Spleen (tissue), 11 donors: ENCODE measurements around the gene LY86. TPM values are rescaled to one million over a fixed set of nuclear protein-coding genes. Genes with fewer than 3 reads are reported as not detected.
A peak's percentile ranks its signal among the peaks of the same experiment; 100 is the strongest.

ENCODE experiments used
- DNase-seq: peaks from one replicate; pipeline ENCODE4 v3.0.0-alpha.2; 2020
- H3K27ac ChIP-seq, 8 donors: fragments of 200-600 bp; sonication (generic) in 7 of 8; 1 replicate in 4 of 8; 2 replicates in 4 of 8; pipeline versions ENCODE4 v1.5.0 to v1.8.0; 2016 to 2021; ENCODE audit warnings: inconsistent platforms in 4 of 8, mild to moderate bottlenecking in 4 of 8, moderate library complexity in 1 of 8
- H3K27me3 ChIP-seq, 7 donors: fragments of 200-600 bp; sonication (generic) in 6 of 7; replicated peaks in 1 of 7; 1 replicate in 4 of 7; 2 replicates in 3 of 7; pipeline versions ENCODE4 v1.5.0 to v1.8.0; 2016 to 2021; ENCODE audit warnings: inconsistent platforms in 3 of 7, mild to moderate bottlenecking in 1 of 7
- H3K36me3 ChIP-seq, 6 donors: fragments of 200-600 bp; sonication (generic) in 5 of 6; 1 replicate in 4 of 6; 2 replicates in 2 of 6; pipeline versions ENCODE4 v1.5.0 to v1.8.0; 2016 to 2021; ENCODE audit warnings: inconsistent platforms in 2 of 6
- H3K4me1 ChIP-seq, 6 donors: fragments of 200-600 bp; sonication (generic) in 5 of 6; 1 replicate in 3 of 6; 2 replicates in 3 of 6; pipeline versions ENCODE4 v1.5.0 to v1.8.0; 2016 to 2021; ENCODE audit warnings: inconsistent platforms in 3 of 6
- H3K4me3 ChIP-seq, 8 donors: fragments of 200-600 bp; sonication (generic) in 7 of 8; 1 replicate in 4 of 8; 2 replicates in 4 of 8; pipeline versions ENCODE4 v1.5.0 to v1.8.0; 2016 to 2021; ENCODE audit warnings: inconsistent platforms in 4 of 8, mild to moderate bottlenecking in 4 of 8, moderate library complexity in 2 of 8
- H3K9me3 ChIP-seq, 8 donors: fragments of 200-600 bp; sonication (generic) in 7 of 8; 1 replicate in 4 of 8; 2 replicates in 4 of 8; pipeline versions ENCODE4 v1.5.0 to v1.8.0; 2016 to 2021; ENCODE audit warnings: inconsistent platforms in 4 of 8
- CTCF ChIP-seq, 11 experiments: fragments of 200-600 bp in 7 of 11; fragments of 450-650 bp in 4 of 11; sonication (generic) in 4 of 11; IDR thresholded peaks in 8 of 11; conservative IDR thresholded peaks in 3 of 11; 1 replicate in 7 of 11; 2 replicates in 4 of 11; pipeline versions ENCODE4 v1.4.0 to v1.8.0; 2016 to 2021; ENCODE audit warnings: antibody characterized with exemption in 11 of 11, inconsistent platforms in 4 of 11, mild to moderate bottlenecking in 1 of 11
- POLR2A ChIP-seq, 3 donors: fragments of 450-650 bp; IDR thresholded peaks; one replicate each; pipeline ENCODE4 v1.5.1; 2017; ENCODE audit warnings: antibody characterized with exemption in 3 of 3, mild to moderate bottlenecking in 1 of 3
- POLR2AphosphoS5 ChIP-seq, 3 donors: sonication (generic); formaldehyde crosslinking; IDR thresholded peaks; one replicate each; pipeline ENCODE4 v1.5.1; 2017; ENCODE audit warnings: antibody characterized with exemption in 3 of 3
- WGBS, 5 donors: extraction: QIAGEN DNeasy Blood & Tissue Kit in 3 of 5; methylation state at CpG; one replicate each; pipeline versions ENCODE4 v1.1.5 to v1.1.7; 2013 to 2018; 5-methylcytosine and 5-hydroxymethylcytosine counted together
- intact Hi-C: fragments of 100-400 bp; cut with DNase I; formaldehyde crosslinking; loops from one replicate; pipeline ENCODE4 v1.15.0; 2023; ENCODE audit warnings: low total_unique reads
- polyA plus RNA-seq, 3 donors: library from polyadenylated mRNA; stranded (reverse); fragments of 200-250 nt; gene quantifications; one replicate each; pipeline ENCODE4 v1.2.1, GENCODE V29; 2013
- total RNA-seq, 7 donors: library from RNA; depleted of rRNA in 3 of 7; stranded (reverse); fragments of >200 nt in 3 of 7; fragmentation: NEBNext Ultra II Directional in 4 of 7; extraction: Animal tissue kit (Norgen Biotek cat#: 25700) in 4 of 7; gene quantifications; one replicate each; pipeline versions ENCODE4 v1.1.0 to v1.2.1, GENCODE V29; 2016 to 2021
- donor health status: healthy with polysubstance abuse.
- donor health status: DM: no; HTN: no; CAD: no; lungs with moderate emphysema.
- donor health status: DM: no; HTN: no; CAD: no.
- donor health status: Bipolar disorder and iron deficiency.
- donor health status: healthy.
- donor health status: DM: no; HTN: no; CAD: no.
- donor health status: DM: yes; HTN: yes; CAD: no.

LY86 gene
- total and polyA plus RNA-seq, 10 donors, result 31.7 to 145 (median 70.2) TPM

GRCh38 chr6:6616656-6617055 is 28.1 kb downstream of the LY86 start:
- no peak for DNase-seq
- peaks cover 0 to 76% (median 28%) of the 10 kb centered on the region in 6 donors for H3K4me1 ChIP-seq
- intact Hi-C loops, result no loop called here
- H3K9me3 ChIP-seq, result no peaks in the 10 kb centered on the region
- no peaks in the 10 kb centered on the region for H3K36me3 ChIP-seq
- TF ChIP-seq CTCF (IDR thresholded peaks at IDR 0.05 in 8 of 11, conservative IDR thresholded peaks at IDR 0.05 in 3 of 11) (no peak), POLR2A (IDR thresholded peaks at IDR 0.05) (no peak), POLR2AphosphoS5 (IDR thresholded peaks at IDR 0.05) (no peak)
- H3K4me3 ChIP-seq, result no peak overlapping the region
- peak overlapping the region in 1 of 8 donors; percentile 16 for H3K27ac ChIP-seq
- 63 to 89% (median 81%) methylated on average over 7 of the region's 7 CpGs for WGBS, 5 donors
- no peaks in the 10 kb centered on the region for H3K27me3 ChIP-seq

GRCh38 chr6:6619021-6619794 is 30.7 kb downstream of the LY86 start:
- no peak overlapping the region for H3K4me3 ChIP-seq
- no peaks in the 10 kb centered on the region for H3K9me3 ChIP-seq
- TF ChIP-seq POLR2AphosphoS5 (IDR thresholded peaks at IDR 0.05) (no peak), CTCF (IDR thresholded peaks at IDR 0.05 in 8 of 11, conservative IDR thresholded peaks at IDR 0.05 in 3 of 11) (no peak), POLR2A (IDR thresholded peaks at IDR 0.05) (no peak)
- DNase-seq, result no peak
- no peak overlapping the region for H3K27ac ChIP-seq
- no peaks in the 10 kb centered on the region for H3K36me3 ChIP-seq
- no peaks in the 10 kb centered on the region for H3K27me3 ChIP-seq
- intact Hi-C loops, result no loop called here
- 75 to 84% (median 80%) methylated on average over 8 of the region's 8 CpGs for WGBS, 5 donors
- H3K4me1 ChIP-seq, result peaks cover 0 to 57% (median 23%) of the 10 kb centered on the region in 6 donors

- H3K4me1 ChIP-seq, result peaks cover 0 to 41% (median 22%) of the 10 kb centered on the region in 6 donors
- 64 to 80% (median 72%) methylated on average over 9 of the region's 9 CpGs for WGBS, 5 donors
- peaks cover 0 to 12% (median 0%) of the 10 kb centered on the region in 6 donors for H3K36me3 ChIP-seq
- DNase-seq, result no peak
- intact Hi-C loops, result no loop called here
- peak overlapping the region in 4 of 8 donors; percentile 2 to 56 (median 30) for H3K27ac ChIP-seq
- H3K4me3 ChIP-seq, result no peak overlapping the region
- TF ChIP-seq POLR2A (IDR thresholded peaks at IDR 0.05) (no peak), POLR2AphosphoS5 (IDR thresholded peaks at IDR 0.05) (no peak), CTCF (IDR thresholded peaks at IDR 0.05 in 8 of 11, conservative IDR thresholded peaks at IDR 0.05 in 3 of 11) (no peak)
- no peaks in the 10 kb centered on the region for H3K9me3 ChIP-seq
- H3K27me3 ChIP-seq, result no peaks in the 10 kb centered on the region
These were observed 32.4 kb downstream of the LY86 start for GRCh38 chr6:6620766-6621425.

GRCh38 chr6:6622501-6622900 is 34.0 kb downstream of the LY86 start:
- no peaks in the 10 kb centered on the region for H3K9me3 ChIP-seq
- no peak overlapping the region for H3K4me3 ChIP-seq
- H3K27ac ChIP-seq, result no peak overlapping the region
- no peak for DNase-seq
- peaks cover 0 to 29% (median 19%) of the 10 kb centered on the region in 6 donors for H3K4me1 ChIP-seq
- intact Hi-C loops, result no loop called here
- TF ChIP-seq POLR2A (IDR thresholded peaks at IDR 0.05) (no peak), CTCF (IDR thresholded peaks at IDR 0.05 in 8 of 11, conservative IDR thresholded peaks at IDR 0.05 in 3 of 11) (no peak), POLR2AphosphoS5 (IDR thresholded peaks at IDR 0.05) (no peak)
- 90 to 100% (median 97%) methylated on average over 1 of the region's 1 CpG for WGBS, 5 donors
- no peaks in the 10 kb centered on the region for H3K27me3 ChIP-seq
- peaks cover 0 to 28% (median 0%) of the 10 kb centered on the region in 6 donors for H3K36me3 ChIP-seq
